Gastroesophageal sphincter (tissue), 3 donors: ENCODE results near the gene LSP1.

Experiments used
- CTCF ChIP-seq, 4 experiments: fragments of 200-600 bp in 2 of 4; fragments of 450-650 bp in 2 of 4; sonication (generic) in 1 of 4; IDR thresholded peaks; one replicate each; pipeline ENCODE4 v1.5.1; 2017 to 2019; ENCODE audit warnings: antibody characterized with exemption in 4 of 4, mild to moderate bottlenecking in 2 of 4, moderate library complexity in 2 of 4
- EP300 ChIP-seq: sonication (generic); formaldehyde crosslinking; IDR thresholded peaks from one replicate; pipeline ENCODE4 v1.6.1; 2017; ENCODE audit warnings: antibody characterized with exemption, mild to moderate bottlenecking

- no peak for TF ChIP-seq EP300
- no peak for TF ChIP-seq CTCF (IDR thresholded peaks at IDR 0.05)
These were observed 23.7 kb upstream of the LSP1 start for GRCh38 chr11:1829039-1829820.
